Liver (tissue), 9 donors: ENCODE results near the gene NUDT9. TPM values are rescaled to one million over a fixed set of nuclear protein-coding genes. Genes with fewer than 3 reads are reported as not detected.
A peak's percentile ranks its signal among the peaks of the same experiment; 100 is the strongest.
"Not testable (repeated sequence)": the region's sequence is repeated elsewhere in the genome, so short reads cannot be mapped to it uniquely, and the experiment has no call there.

Experiments used
- DNase-seq: peaks from one replicate; pipeline ENCODE4 v3.0.0-alpha.2; 2017; ENCODE audit warnings: low spot score
- H3K27ac ChIP-seq, 2 donors: one replicate each; pipeline ENCODE4 v1.7.0; 2013; ENCODE audit warnings: inconsistent platforms in 2 of 2, low read length in 2 of 2, control low read depth in 1 of 2, low read depth in 1 of 2, mild to moderate bottlenecking in 1 of 2
- H3K27me3 ChIP-seq, 4 donors: one replicate each; pipeline versions ENCODE4 v1.6.1 to v1.7.0; 2013; ENCODE audit warnings: low read length in 3 of 4, inconsistent platforms in 1 of 4, mild to moderate bottlenecking in 1 of 4, moderate library complexity in 1 of 4; ENCODE audit not compliant: control insufficient read depth in 4 of 4, insufficient read depth in 4 of 4
- H3K36me3 ChIP-seq, 4 donors: one replicate each; pipeline versions ENCODE4 v1.6.1 to v1.7.0; 2013; ENCODE audit warnings: low read length in 3 of 4, mild to moderate bottlenecking in 3 of 4, low read depth in 1 of 4, moderate library complexity in 1 of 4; ENCODE audit not compliant: control insufficient read depth in 4 of 4, insufficient read depth in 3 of 4
- H3K4me1 ChIP-seq, 4 donors: one replicate each; pipeline versions ENCODE4 v1.6.1 to v1.7.0; 2013; ENCODE audit warnings: low read length in 3 of 4, mild to moderate bottlenecking in 3 of 4, moderate library complexity in 1 of 4; ENCODE audit not compliant: control insufficient read depth in 4 of 4, insufficient read depth in 4 of 4
- H3K4me3 ChIP-seq, 3 donors: one replicate each; pipeline versions ENCODE4 v1.6.1 to v1.7.0; 2013; ENCODE audit warnings: low read length in 3 of 3, control low read depth in 1 of 3, low read depth in 1 of 3, mild to moderate bottlenecking in 1 of 3
- H3K9ac ChIP-seq, 2 donors: one replicate each; pipeline ENCODE4 v1.7.0; 2013; ENCODE audit warnings: low read length in 2 of 2, mild to moderate bottlenecking in 2 of 2, moderate library complexity in 2 of 2, control low read depth in 1 of 2, low read depth in 1 of 2
- H3K9me3 ChIP-seq, 4 donors: one replicate each; pipeline versions ENCODE4 v1.6.1 to v1.7.0; 2013; ENCODE audit warnings: low read length in 3 of 4; ENCODE audit not compliant: control insufficient read depth in 4 of 4
- ATF3 ChIP-seq: IDR thresholded peaks from 2 replicates; pipeline ENCODE4 v1.6.1; 2016; ENCODE audit warnings: antibody characterized with exemption
- EGR1 ChIP-seq, 2 donors: IDR thresholded peaks; 2 replicates each; pipeline ENCODE4 v1.6.1; 2016 to 2018; ENCODE audit warnings: antibody characterized with exemption in 2 of 2, low read depth in 2 of 2
- FOXA1 ChIP-seq: IDR thresholded peaks from 2 replicates; pipeline ENCODE4 v1.6.1; 2016; ENCODE audit warnings: antibody characterized with exemption
- FOXA2 ChIP-seq: IDR thresholded peaks from 2 replicates; pipeline ENCODE4 v1.6.1; 2016; ENCODE audit warnings: antibody characterized with exemption
- HNF4A ChIP-seq, 2 donors: conservative IDR thresholded peaks; 2 replicates each; pipeline ENCODE4 v1.6.1; 2016; ENCODE audit warnings: antibody characterized with exemption in 2 of 2, mild to moderate bottlenecking in 2 of 2
- JUND ChIP-seq, 2 donors: IDR thresholded peaks; 2 replicates each; pipeline ENCODE4 v1.6.1; 2016; ENCODE audit warnings: antibody characterized with exemption in 2 of 2
- NR2F2 ChIP-seq: IDR thresholded peaks from 2 replicates; pipeline ENCODE4 v1.6.1; 2016; ENCODE audit warnings: antibody characterized with exemption
- RAD21 ChIP-seq, 2 donors: IDR thresholded peaks; 2 replicates each; pipeline ENCODE4 v1.6.1; 2016; ENCODE audit warnings: antibody characterized with exemption in 2 of 2, mild to moderate bottlenecking in 2 of 2
- RXRA ChIP-seq, 2 donors: IDR thresholded peaks; 2 replicates each; pipeline ENCODE4 v1.6.1; 2017 to 2018; ENCODE audit warnings: antibody characterized with exemption in 2 of 2, mild to moderate bottlenecking in 1 of 2
- YY1 ChIP-seq: IDR thresholded peaks from 2 replicates; pipeline ENCODE4 v1.6.1; 2016; ENCODE audit warnings: antibody characterized with exemption, mild to moderate bottlenecking
- WGBS: extraction: QIAGEN DNeasy Blood & Tissue Kit; methylation state at CpG from one replicate; pipeline ENCODE4 v1.1.7; 2013; 5-methylcytosine and 5-hydroxymethylcytosine counted together
- polyA plus RNA-seq, 2 donors: library from polyadenylated mRNA; stranded (reverse) in 1 of 2; unstranded in 1 of 2; fragments of 200-250 nt in 1 of 2; fragments of >200 nt in 1 of 2; fragmentation: Nextera tagmentation in 1 of 2; extraction: Ambion mirVana in 1 of 2; gene quantifications; one replicate each; pipeline versions ENCODE4 v1.2.1 to v1.2.3, GENCODE V29; 2013 to 2015
- total RNA-seq, 2 donors: library from RNA; depleted of rRNA; stranded (reverse); fragments of >200 nt; gene quantifications; one replicate each; pipeline ENCODE4 v1.2.3, GENCODE V29; 2014
- TF ChIP-seq, protein P1 (sequence below): IDR thresholded peaks from 2 replicates; pipeline ENCODE4 v1.6.1; 2016; ENCODE audit warnings: antibody characterized with exemption
- TF ChIP-seq, protein P2 (sequence below): fragments of 150-350 bp; IDR thresholded peaks from 2 replicates; pipeline ENCODE4 v1.5.1; 2017; ENCODE audit warnings: improper control_type of control experiment, low read depth, low read length; ENCODE audit not compliant: missing input control
- TF ChIP-seq, protein P3 (sequence below): IDR thresholded peaks from 2 replicates; pipeline ENCODE4 v1.6.1; 2016; ENCODE audit warnings: antibody characterized with exemption
- donor health status: healthy.
- donor health status: healthy.
- donor health status: healthy.
- donor health status: healthy.
- donor health status: healthy.

NUDT9 gene
- total and polyA plus RNA-seq, 4 donors, result 9.2 to 37.3 (median 26.9) TPM

- no peak for TF ChIP-seq FOXA2
- TF ChIP-seq, protein P1, sequence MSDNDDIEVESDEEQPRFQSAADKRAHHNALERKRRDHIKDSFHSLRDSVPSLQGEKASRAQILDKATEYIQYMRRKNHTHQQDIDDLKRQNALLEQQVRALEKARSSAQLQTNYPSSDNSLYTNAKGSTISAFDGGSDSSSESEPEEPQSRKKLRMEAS, result no peak
- TF ChIP-seq NR2F2, result no peak
- TF ChIP-seq, protein P2, sequence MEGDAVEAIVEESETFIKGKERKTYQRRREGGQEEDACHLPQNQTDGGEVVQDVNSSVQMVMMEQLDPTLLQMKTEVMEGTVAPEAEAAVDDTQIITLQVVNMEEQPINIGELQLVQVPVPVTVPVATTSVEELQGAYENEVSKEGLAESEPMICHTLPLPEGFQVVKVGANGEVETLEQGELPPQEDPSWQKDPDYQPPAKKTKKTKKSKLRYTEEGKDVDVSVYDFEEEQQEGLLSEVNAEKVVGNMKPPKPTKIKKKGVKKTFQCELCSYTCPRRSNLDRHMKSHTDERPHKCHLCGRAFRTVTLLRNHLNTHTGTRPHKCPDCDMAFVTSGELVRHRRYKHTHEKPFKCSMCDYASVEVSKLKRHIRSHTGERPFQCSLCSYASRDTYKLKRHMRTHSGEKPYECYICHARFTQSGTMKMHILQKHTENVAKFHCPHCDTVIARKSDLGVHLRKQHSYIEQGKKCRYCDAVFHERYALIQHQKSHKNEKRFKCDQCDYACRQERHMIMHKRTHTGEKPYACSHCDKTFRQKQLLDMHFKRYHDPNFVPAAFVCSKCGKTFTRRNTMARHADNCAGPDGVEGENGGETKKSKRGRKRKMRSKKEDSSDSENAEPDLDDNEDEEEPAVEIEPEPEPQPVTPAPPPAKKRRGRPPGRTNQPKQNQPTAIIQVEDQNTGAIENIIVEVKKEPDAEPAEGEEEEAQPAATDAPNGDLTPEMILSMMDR, result no peak
- TF ChIP-seq EGR1 (IDR thresholded peaks at IDR 0.05; ENCODE audit: low read depth in 2 of 2), result no peak
- TF ChIP-seq RAD21 (IDR thresholded peaks at IDR 0.05), result no peak
- TF ChIP-seq RXRA (IDR thresholded peaks at IDR 0.05), result no peak
- no peak for TF ChIP-seq ATF3
- no peak for TF ChIP-seq JUND (IDR thresholded peaks at IDR 0.05)
- H3K27me3 ChIP-seq, result no peaks in the 10 kb centered on the region
- H3K4me1 ChIP-seq, result no peaks in the 10 kb centered on the region
- H3K9ac ChIP-seq, result no peak overlapping the region
- WGBS, result 93% methylated on average over 3 of the region's 3 CpGs
- H3K4me3 ChIP-seq, result no peak overlapping the region
- H3K9me3 ChIP-seq, result no peaks in the 10 kb centered on the region
- H3K36me3 ChIP-seq, result peaks cover 0 to 5% (median 0%) of the 10 kb centered on the region in 4 donors
- no peak overlapping the region for H3K27ac ChIP-seq
- no peak for DNase-seq
These were observed 54.6 kb downstream of the NUDT9 start for GRCh38 chr4:87476934-87477333.

GRCh38 chr4:87478732-87479250, 56.4 kb downstream of the NUDT9 start:
- Histone ChIP-seq H3K4me3 (no peak overlapping the region), H3K27me3 (no peaks in the 10 kb centered on the region), H3K27ac (no peak overlapping the region), H3K9ac (no peak overlapping the region), H3K9me3 (no peaks in the 10 kb centered on the region), H3K4me1 (no peaks in the 10 kb centered on the region), H3K36me3 (peaks cover 0 to 5% (median 0%) of the 10 kb centered on the region in 4 donors)
- no peak for DNase-seq
- 91% methylated on average over 1 of the region's 1 CpG for WGBS
- TF ChIP-seq FOXA1, result no peak

- H3K27ac ChIP-seq, result no peak overlapping the region
- DNase-seq, result no peak
- H3K4me1 ChIP-seq, result no peaks in the 10 kb centered on the region
- no peak overlapping the region for H3K4me3 ChIP-seq
- H3K36me3 ChIP-seq, result peaks cover 0 to 5% (median 0%) of the 10 kb centered on the region in 4 donors
- no peaks in the 10 kb centered on the region for H3K9me3 ChIP-seq
- no peak for TF ChIP-seq NR2F2
- TF ChIP-seq, protein P3, sequence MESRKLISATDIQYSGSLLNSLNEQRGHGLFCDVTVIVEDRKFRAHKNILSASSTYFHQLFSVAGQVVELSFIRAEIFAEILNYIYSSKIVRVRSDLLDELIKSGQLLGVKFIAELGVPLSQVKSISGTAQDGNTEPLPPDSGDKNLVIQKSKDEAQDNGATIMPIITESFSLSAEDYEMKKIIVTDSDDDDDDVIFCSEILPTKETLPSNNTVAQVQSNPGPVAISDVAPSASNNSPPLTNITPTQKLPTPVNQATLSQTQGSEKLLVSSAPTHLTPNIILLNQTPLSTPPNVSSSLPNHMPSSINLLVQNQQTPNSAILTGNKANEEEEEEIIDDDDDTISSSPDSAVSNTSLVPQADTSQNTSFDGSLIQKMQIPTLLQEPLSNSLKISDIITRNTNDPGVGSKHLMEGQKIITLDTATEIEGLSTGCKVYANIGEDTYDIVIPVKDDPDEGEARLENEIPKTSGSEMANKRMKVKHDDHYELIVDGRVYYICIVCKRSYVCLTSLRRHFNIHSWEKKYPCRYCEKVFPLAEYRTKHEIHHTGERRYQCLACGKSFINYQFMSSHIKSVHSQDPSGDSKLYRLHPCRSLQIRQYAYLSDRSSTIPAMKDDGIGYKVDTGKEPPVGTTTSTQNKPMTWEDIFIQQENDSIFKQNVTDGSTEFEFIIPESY, result no peak
- TF ChIP-seq YY1, result no peak
- no peak for TF ChIP-seq EGR1 (IDR thresholded peaks at IDR 0.05; ENCODE audit: low read depth in 2 of 2)
- TF ChIP-seq JUND (IDR thresholded peaks at IDR 0.05), result no peak
- no peak for TF ChIP-seq HNF4A (conservative IDR thresholded peaks at IDR 0.05)
- H3K9ac ChIP-seq, result no peak overlapping the region
- no peaks in the 10 kb centered on the region for H3K27me3 ChIP-seq
These were observed 59.0 kb downstream of the NUDT9 start for GRCh38 chr4:87481377-87481776.

DNA sequence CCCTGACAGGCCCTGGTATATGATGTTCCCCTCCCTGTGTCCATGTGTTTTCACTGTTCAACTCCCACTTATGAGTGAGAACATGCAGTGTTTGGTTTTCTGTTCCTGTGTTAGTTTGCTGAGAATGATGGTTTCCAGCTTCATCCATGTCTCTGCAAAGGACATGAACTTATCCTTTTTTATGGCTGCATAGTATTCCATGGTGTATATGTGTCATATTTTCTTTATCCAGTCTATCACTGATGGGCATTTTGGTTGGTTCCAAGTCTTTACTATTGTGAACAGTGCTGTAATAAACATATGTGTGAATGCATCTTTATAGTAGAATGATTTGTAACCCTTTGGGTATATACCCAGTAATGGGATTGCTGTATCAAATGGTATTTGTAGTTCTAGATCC, 60.9 kb downstream of the NUDT9 start:
- not testable (repeated sequence) for H3K4me1 ChIP-seq

DNA sequence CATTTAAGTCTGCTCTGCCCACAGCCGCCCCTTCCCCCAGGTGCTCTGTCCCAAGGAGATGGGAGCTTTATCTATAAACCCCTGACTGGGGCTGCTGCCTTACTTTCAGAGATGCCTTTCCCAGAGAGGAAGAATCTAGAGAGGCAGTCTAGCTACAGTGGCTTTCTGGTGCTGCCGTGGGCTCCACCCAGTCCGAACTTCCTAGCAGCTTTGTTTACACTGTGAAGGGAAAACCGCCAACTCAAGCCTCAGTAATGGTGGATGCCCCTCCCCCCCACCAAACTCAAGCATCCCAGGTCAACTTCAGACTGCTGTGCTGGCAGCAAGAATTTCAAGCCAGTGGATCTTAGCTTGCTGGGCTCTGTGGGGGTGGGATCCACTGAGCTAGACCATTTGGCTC, 66.3 kb downstream of the NUDT9 start:
- H3K27me3 ChIP-seq, H3K27ac ChIP-seq, DNase-seq, H3K9me3 ChIP-seq, H3K36me3 ChIP-seq, H3K9ac ChIP-seq: not testable (repeated sequence)
- peaks cover 8 to 32% (median 27%) of the 10 kb centered on the region in 4 donors for H3K4me1 ChIP-seq
- peak overlapping the region in 2 of 3 donors; percentile 9 to 16 for H3K4me3 ChIP-seq
- 61% methylated on average over 4 of the region's 4 CpGs for WGBS

More for the DNA sequence above, 60.9 kb downstream of the NUDT9 start:
- not testable (repeated sequence) for H3K9me3 ChIP-seq, H3K27ac ChIP-seq, DNase-seq, H3K36me3 ChIP-seq, H3K4me3 ChIP-seq, H3K27me3 ChIP-seq, H3K9ac ChIP-seq
